GM19463 (cell line): ENCODE results near the gene TSEN34.
A peak's percentile ranks its signal among the peaks of the same experiment; 100 is the strongest.
"Not testable (repeated sequence)": the region's sequence is repeated elsewhere in the genome, so short reads cannot be mapped to it uniquely, and the experiment has no call there.

Source experiments
- ATAC-seq: cut with Tn5 transposase; IDR thresholded peaks from one replicate; pipeline ENCODE4 v1.9.1; 2021; ENCODE audit warnings: mild to moderate bottlenecking, moderate library complexity; ENCODE audit not compliant: unreplicated experiment

The TSEN34 gene

GRCh38 chr19:54229146-54229545 lies 38.0 kb downstream of the TSEN34 start:
- no peak for ATAC-seq

- no peak for ATAC-seq
Measured at GRCh38 chr19:54230031-54230430, 38.9 kb downstream of the TSEN34 start.

DNA sequence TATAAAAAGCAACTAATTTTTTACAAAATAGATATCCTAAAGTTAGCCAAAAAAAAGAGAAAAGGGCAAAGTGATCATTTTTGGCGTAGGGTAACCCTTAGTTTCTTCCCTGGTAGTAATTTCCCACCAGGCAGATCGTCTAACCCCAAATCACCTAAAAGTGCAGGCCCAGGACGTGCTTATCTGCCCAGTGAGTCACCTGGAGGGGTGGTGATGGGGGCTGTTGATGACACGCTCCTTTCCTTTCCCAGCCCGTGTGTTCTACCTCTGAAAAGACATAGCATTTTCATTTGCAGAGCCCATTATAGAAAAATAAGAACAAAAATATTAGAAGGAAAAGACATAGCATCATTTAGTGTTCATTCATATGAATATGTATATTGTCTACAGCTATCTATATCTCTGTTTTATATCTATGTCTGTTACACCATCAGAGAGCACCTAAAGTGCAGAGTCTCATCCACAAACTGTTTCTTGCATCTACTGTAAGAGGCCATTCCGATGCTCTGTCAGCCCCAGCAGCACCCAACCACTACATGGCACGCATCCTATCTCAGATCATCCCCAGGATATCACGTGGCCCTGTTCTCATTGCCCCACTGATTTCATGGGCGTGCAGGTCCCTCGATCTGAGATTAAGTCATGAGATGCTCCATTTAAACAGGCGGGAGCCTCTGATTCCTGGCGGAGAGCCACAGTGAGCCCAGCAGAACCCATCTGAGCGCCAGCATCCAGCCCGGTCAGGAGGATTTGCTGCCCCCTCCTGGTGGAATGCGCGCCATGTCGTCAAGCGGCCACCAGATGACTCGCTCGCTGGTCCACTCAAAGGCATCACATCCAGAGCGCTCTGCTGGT lies 40.2 kb downstream of the TSEN34 start:
- ATAC-seq = peak; percentile 51

DNA sequence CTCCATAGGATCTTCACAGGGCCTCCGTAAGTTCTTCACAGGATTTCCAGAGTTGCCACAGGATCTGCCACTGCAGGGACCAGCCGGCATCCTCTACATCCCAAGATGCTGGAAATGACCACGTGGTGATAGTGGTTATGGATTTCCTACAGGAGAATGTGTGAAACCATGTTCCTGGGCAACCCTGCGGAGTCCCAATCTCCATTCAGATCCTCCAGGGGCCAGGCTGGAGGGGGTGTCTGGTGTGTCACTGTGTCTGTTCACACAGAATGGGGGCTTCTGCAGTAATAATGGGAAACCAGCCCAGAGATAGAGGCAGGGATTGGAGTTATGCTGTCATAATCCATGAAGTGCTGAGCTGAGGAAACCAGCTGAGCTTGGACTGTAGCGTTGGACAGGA lies 42.8 kb downstream of the TSEN34 start:
- ATAC-seq = no peak

DNA sequence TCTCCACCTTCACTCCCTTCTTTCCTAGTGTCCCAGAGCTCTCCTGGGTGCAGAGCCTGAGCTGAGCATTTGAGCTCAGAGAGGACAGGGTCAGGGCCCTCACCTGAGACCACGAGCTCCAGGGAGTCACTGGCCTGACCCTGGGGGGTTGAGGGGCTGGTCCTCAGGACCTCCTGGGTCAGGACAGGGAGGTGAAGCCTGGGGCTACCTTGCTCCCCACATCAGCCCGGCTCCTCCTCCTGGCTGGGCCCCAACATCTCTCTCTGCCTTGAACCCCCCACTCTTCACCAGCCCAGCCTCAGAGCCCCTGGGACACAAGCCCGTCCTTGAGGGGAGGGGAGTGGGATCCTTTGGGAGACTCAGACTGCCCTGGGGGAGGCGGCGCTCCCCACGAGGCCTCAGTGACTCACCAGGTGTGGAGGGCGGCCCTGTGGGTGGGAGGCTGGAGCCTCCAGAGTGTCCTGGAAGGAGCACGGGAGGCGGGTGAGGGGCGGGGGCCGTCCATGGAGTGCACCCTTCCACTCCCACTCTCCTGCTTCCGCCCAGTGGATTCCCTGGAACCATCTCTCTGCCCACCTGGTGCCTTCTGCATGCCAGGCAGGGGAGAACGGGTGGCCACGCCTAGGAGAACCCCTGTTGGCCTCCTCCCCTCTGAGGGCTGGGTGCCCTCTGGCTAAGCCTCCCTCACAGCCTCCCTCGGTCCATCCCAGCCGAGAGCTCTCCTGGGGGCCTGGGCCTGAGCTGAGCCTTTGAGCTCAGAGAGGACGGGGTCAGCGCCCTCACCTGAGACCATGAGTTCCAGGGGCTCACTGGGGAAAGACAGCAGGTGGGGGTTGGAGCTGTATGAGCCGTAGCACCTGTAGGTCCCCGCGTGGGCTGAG lies 48.6 kb downstream of the TSEN34 start:
- not testable (repeated sequence) for ATAC-seq

DNA sequence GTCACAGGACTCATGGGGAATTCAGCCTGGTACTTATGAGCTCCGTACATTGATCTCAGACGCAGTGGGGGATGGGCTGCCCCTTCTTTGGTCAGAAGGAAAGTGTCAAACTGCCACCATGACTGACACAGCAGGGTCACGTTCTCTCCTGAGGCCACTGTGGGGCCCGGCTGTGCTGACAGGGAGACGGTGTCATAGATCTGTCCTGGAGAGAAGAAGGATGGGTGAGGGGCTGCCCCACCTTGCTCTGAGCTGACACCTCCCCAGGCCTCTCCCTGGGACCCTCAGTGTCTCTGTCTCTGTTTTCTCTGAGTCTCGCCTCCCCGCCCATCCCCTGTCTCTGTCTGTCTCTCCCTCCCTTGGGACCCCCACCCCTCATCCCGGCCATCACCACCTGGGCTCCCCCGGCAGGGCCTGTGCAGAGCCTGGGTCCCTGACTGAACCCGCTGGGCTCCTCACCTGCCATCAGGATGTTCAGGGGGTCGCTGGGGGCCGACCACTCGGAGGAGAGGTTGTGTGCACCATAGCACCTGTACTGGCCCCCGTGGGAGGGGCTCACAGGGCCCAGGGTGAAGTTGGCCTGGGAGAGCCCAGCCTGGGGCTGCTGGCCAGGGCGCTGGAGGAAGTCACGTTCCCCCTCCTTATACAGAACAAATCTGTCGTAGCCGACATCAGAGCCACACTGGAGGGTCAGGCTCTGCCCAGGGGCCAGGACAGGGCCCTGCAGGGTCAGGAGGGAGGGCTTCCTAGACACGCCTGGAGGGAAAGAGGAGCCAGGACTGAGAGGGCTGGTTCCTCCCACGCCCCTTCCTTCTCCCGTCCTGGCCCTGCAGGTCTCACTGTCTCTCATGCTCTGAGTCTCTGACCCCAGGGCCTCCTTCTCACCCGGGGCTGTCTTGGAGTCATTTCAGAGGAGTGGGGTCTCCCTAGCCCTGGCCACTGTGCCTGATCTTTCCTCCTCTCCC lies 49.5 kb downstream of the TSEN34 start:
- not testable (repeated sequence) for ATAC-seq

DNA sequence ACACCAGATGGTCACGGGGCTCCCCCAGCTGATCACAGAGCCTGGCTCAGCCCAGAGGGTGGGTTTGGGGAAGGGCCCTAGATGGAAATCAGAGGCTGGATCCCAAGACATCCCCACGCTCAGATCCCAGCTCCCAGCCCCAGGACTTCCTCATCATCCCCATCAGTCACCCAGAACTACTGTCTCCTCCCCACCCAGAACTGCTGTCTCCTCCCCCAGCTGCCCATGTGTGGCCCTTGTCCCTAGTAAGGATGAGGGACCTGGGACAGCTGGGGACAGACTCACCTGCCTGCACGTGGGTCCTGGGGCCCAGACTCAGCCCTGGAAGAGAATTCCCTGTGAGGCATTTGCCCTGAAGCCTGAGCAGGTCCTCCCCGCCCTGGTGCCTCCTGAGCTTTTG lies 51.1 kb downstream of the TSEN34 start:
- not testable (repeated sequence) for ATAC-seq

DNA sequence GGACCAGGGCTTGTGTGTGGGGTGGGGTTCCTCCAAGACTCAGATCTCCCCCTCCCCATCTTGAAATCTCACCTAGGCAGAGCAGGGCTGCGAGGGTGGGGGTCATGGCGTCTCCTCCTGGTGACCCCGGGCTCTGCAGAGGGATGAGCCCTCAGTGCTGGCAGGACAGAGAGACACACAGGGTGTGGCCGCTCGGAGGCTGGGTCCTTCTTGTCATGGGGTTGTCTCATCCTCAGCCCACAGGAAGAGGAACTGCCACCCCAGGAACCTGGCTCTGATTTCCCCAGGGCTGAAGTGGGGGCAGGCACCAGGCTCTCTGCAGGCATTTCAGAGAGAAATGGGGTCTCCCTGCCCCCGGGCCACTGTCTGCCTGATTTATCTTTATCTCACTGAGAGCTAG lies 51.5 kb downstream of the TSEN34 start, which contains the start of gene LILRA6:
LILRA6 (minus strand) TSS at position 145 of the 400 bp plus-strand sequence.
- ATAC-seq = not testable (repeated sequence)

DNA sequence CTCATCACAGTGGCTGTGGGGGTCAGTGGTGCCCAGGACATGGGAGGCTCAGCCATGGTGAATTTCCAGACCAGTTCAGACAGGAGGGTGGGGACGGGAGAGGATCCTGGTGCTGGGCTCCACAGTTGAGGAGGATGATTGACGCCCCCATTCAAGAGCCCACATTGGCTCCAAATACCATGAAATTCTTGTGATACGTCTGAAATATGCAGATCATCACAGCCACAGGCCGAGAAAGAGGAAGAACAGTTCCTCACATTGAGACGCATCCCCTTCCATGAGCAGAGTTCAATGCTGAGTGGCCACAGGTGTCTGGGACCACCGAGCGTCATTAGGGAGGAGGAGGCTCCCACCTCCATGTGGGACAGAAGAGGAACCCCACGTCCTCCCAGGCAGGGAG lies 52.7 kb downstream of the TSEN34 start:
- not testable (repeated sequence) for ATAC-seq
